Measurements from ENCODE around the gene ERG28. TPM values are rescaled to one million over a fixed set of nuclear protein-coding genes. Genes with fewer than 3 reads are reported as not detected.

The ERG28 gene
- total and polyA plus RNA-seq, 4 donors = 17.1 to 43.5 (median 29.2) TPM

- H3K4me1 ChIP-seq (ENCODE audit: control insufficient read depth in 4 of 4, insufficient read depth in 4 of 4, low read length in 3 of 4) = peaks cover 12 to 41% (median 29%) of the 10 kb centered on the region in 4 donors
- DNase-seq (ENCODE audit: low spot score) = no peak
- H3K27ac ChIP-seq (ENCODE audit: low read depth in 1 of 2, low read length in 2 of 2) = no peak overlapping the region
- H3K27me3 ChIP-seq (ENCODE audit: control insufficient read depth in 4 of 4, insufficient read depth in 4 of 4, low read length in 3 of 4) = no peaks in the 10 kb centered on the region
- no peaks in the 10 kb centered on the region for H3K9me3 ChIP-seq (ENCODE audit: control insufficient read depth in 4 of 4, low read length in 3 of 4)
- H3K4me3 ChIP-seq (ENCODE audit: low read depth in 1 of 3, low read length in 3 of 3) = no peak overlapping the region
- H3K36me3 ChIP-seq (ENCODE audit: control insufficient read depth in 4 of 4, insufficient read depth in 3 of 4, low read depth in 1 of 4, low read length in 3 of 4) = peaks cover 0 to 16% (median 9%) of the 10 kb centered on the region in 4 donors
- no peak overlapping the region for H3K9ac ChIP-seq (ENCODE audit: low read depth in 1 of 2, low read length in 2 of 2)
- TF ChIP-seq TAF1 (conservative IDR thresholded peaks at IDR 0.05) (no peak), FOXA2 (IDR thresholded peaks at IDR 0.05) (no peak), EGR1 (IDR thresholded peaks at IDR 0.05; ENCODE audit: low read depth in 2 of 2) (no peak), MAX (IDR thresholded peaks at IDR 0.05) (no peak), ATF3 (IDR thresholded peaks at IDR 0.05) (no peak), GABPA (IDR thresholded peaks at IDR 0.05 in 1 of 2, conservative IDR thresholded peaks at IDR 0.05 in 1 of 2) (no peak), RXRA (IDR thresholded peaks at IDR 0.05) (no peak), CTCF (IDR thresholded peaks at IDR 0.05; ENCODE audit: low read depth, low read length, missing input control) (no peak), SP1 (IDR thresholded peaks at IDR 0.05) (no peak), NR2F2 (IDR thresholded peaks at IDR 0.05) (no peak), ZBTB33 (IDR thresholded peaks at IDR 0.05) (no peak), REST (IDR thresholded peaks at IDR 0.05) (no peak), YY1 (IDR thresholded peaks at IDR 0.05) (no peak), HNF4G (IDR thresholded peaks at IDR 0.05) (no peak)
Observed at GRCh38 chr14:75645056-75645455, 15.6 kb downstream of the ERG28 start.

GRCh38 chr14:75643985-75644384, 16.7 kb downstream of the ERG28 start:
- WGBS = 28% methylated on average over 4 of the region's 4 CpGs
- Histone ChIP-seq H3K4me3 (ENCODE audit: low read depth in 1 of 3, low read length in 3 of 3) (no peak overlapping the region), H3K9ac (ENCODE audit: low read depth in 1 of 2, low read length in 2 of 2) (no peak overlapping the region), H3K9me3 (ENCODE audit: control insufficient read depth in 4 of 4, low read length in 3 of 4) (no peaks in the 10 kb centered on the region), H3K27me3 (ENCODE audit: control insufficient read depth in 4 of 4, insufficient read depth in 4 of 4, low read length in 3 of 4) (no peaks in the 10 kb centered on the region), H3K4me1 (ENCODE audit: control insufficient read depth in 4 of 4, insufficient read depth in 4 of 4, low read length in 3 of 4) (peaks cover 12 to 30% (median 23%) of the 10 kb centered on the region in 4 donors), H3K27ac (ENCODE audit: low read depth in 1 of 2, low read length in 2 of 2) (no peak overlapping the region), H3K36me3 (ENCODE audit: control insufficient read depth in 4 of 4, insufficient read depth in 3 of 4, low read depth in 1 of 4, low read length in 3 of 4) (peaks cover 0 to 16% (median 9%) of the 10 kb centered on the region in 4 donors)
- TF ChIP-seq RXRA (IDR thresholded peaks at IDR 0.05) (peak in 1 of 2 donors; percentile 32), SP1 (IDR thresholded peaks at IDR 0.05) (peak; percentile 19), CTCF (IDR thresholded peaks at IDR 0.05; ENCODE audit: low read depth, low read length, missing input control) (no peak)
- no peak for DNase-seq (ENCODE audit: low spot score)

Measured in liver (tissue), 9 donors.